ENCODE data around the gene DRC7.
"Not testable (repeated sequence)": the region's sequence is repeated elsewhere in the genome, so short reads cannot be mapped to it uniquely, and the experiment has no call there.

DRC7 gene

DNA sequence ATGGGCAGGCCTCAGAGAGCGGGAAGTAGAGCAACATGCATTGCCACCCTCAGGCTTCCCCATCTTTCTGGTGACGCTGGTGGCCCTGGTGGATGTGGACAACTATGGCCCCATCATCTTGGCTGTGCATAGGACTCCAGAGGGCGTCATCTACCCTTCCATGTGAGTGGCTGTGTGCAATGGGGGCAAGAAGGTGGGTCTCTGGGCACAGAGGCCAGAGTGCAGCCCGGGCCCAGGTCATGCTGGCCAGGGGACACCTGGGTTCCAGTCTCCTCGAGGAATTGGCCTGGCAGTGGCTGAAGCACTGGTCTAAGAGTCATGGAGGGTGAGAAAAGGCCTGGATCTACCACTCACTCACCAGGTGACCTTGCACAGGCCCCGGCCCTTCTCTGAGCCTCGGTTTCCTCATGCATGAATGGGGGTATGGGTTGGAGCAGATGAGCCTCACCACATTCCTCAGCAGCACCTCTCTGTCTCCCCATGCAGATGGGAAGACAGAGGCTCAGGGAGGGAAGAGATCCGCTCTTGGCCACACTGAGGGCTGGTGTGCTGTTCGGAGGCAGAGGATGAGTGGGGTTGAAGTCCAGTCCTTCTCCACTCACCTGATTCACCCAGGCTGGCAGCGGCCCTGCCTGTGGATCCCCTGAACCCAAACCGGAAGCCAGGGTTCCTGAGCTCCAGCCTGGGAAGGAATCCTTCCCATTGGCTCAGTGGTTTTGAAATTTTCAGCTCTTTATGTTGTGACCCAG, 33.7 kb upstream of the DRC7 start:
- DNase-seq (ENCODE audit: low read depth in 2 of 2), result no peak

DNA sequence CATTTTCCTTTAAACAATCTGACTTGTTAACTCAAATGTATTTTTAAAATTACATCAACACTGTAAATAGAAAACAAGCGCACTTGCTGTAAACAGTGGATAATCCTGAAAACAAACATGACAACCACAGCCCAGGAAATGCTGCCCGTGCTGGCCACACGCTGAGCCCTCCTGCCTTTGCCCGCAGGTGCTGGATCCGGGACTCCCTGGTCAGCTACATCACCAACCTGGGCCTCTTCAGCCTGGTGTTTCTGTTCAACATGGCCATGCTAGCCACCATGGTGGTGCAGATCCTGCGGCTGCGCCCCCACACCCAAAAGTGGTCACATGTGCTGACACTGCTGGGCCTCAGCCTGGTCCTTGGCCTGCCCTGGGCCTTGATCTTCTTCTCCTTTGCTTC, 33.1 kb upstream of the DRC7 start:
- no peak for DNase-seq (ENCODE audit: low read depth in 2 of 2)

DNA sequence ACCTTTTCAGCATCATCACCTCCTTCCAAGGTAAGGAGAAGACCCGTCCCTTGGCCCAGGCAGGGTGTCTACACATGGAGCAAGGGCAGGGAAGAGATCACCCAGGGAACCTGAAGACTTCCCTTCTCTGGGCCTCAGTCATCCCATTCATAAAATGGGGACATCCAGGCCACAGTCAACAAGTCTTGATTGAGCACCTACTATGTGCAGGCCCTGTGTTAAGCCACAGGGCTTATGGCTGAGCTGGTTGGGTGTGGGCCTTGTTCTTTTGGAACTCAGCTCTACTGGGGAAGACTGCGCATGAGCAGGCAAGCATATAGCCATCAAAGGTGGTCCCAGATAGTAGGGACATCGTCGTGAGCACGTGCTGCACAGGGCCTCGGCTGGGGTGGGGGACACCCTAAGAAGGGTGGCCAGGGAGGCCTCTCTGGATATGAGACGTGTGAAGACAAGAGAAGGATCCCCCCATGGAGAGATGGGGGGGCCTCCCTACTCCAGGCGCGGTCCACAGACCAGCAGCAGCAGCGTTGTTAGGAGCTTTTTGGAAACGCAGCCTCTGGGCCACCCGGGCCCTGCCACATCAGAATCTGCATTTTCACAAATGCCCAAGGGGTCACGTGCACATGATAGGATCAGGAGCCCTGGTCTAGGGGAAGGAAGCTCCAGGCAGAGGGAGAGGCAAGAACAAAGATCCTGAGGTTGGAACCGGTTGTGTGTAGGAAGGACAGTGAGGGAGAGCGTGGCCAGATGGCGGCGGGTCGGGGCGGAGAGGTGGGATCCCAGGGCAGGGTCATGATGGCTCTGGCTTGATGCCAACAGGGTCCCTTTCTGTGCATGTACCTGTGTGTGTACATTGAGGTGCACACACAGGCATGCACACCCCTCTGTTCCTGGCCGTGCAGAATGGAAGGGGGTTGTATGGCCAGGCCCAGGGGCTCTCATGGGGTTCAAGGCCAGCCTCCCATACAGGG, 32.4 kb upstream of the DRC7 start:
- no peak for DNase-seq (ENCODE audit: low read depth in 2 of 2)

DNA sequence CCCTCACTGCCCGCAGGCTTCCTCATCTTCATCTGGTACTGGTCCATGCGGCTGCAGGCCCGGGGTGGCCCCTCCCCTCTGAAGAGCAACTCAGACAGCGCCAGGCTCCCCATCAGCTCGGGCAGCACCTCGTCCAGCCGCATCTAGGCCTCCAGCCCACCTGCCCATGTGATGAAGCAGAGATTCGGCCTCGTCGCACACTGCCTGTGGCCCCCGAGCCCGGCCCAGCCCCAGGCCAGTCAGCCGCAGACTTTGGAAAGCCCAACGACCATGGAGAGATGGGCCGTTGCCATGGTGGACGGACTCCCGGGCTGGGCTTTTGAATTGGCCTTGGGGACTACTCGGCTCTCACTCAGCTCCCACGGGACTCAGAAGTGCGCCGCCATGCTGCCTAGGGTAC, 31.2 kb upstream of the DRC7 start:
- no peak for DNase-seq (ENCODE audit: low read depth in 2 of 2)

DNA sequence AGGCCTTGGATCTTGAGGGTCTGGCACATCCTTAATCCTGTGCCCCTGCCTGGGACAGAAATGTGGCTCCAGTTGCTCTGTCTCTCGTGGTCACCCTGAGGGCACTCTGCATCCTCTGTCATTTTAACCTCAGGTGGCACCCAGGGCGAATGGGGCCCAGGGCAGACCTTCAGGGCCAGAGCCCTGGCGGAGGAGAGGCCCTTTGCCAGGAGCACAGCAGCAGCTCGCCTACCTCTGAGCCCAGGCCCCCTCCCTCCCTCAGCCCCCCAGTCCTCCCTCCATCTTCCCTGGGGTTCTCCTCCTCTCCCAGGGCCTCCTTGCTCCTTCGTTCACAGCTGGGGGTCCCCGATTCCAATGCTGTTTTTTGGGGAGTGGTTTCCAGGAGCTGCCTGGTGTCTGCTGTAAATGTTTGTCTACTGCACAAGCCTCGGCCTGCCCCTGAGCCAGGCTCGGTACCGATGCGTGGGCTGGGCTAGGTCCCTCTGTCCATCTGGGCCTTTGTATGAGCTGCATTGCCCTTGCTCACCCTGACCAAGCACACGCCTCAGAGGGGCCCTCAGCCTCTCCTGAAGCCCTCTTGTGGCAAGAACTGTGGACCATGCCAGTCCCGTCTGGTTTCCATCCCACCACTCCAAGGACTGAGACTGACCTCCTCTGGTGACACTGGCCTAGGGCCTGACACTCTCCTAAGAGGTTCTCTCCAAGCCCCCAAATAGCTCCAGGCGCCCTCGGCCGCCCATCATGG, 30.5 kb upstream of the DRC7 start:
- DNase-seq (ENCODE audit: low read depth in 2 of 2), result no peak

DNA sequence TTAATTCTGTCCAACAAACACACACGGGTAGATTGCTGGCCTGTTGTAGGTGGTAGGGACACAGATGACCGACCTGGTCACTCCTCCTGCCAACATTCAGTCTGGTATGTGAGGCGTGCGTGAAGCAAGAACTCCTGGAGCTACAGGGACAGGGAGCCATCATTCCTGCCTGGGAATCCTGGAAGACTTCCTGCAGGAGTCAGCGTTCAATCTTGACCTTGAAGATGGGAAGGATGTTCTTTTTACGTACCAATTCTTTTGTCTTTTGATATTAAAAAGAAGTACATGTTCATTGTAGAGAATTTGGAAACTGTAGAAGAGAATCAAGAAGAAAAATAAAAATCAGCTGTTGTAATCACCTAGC, 30.0 kb upstream of the DRC7 start:
- no peak for DNase-seq (ENCODE audit: low read depth in 2 of 2)

DNA sequence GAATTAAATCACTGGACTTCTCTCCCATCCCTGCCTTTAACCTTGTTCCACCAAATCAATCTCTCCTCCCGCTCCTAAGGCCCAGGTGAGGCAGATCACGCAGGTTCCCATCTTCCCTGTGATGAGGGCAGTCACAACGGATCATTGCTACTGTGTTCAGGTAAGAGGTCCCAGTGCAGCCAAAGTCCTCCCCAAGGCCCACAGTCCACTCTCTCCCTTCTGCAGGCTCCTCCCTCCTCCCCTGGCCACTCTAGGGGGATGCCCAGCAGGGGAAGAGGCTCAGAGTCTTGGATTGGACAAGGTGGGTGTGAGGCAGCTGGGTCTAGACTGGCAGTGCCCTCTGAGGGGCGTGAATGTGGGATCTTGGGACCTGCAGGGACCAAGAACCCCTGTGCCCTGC, 29.1 kb upstream of the DRC7 start:
- DNase-seq (ENCODE audit: low read depth in 2 of 2), result no peak

DNA sequence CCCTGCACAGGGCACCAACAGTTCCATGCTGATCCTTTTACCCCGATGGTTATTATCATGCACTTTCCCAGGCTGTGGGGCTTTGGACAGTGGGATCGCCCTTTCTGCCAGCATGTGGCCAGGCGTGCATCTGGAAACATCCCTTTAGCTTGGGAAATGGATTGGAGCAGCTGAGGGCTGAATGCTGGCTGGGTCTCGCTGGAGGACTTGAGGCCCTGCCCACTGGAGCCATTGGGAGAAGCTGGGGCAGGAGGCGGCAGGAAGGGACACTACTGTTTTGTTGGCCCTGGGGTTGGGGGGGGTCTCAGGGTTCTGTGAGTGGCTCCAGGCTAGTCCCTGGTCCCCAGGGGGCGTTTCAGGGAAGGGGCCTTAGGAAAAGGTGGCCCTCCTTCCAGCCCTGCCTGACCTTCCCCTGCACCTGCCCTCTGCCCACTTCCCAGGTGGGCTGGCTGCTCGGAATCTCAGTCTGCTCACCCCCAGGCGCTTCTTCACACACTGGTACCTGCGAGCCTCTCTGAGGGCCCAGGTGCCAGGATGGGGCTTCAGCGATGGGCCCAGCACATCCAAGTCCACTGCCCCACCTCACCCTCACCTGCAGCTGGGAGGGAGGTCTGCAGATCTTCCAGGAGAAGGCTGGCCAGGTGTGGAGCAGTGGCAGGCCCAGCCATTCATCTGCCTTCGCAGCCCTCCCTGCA, 28.1 kb upstream of the DRC7 start:
- DNase-seq (ENCODE audit: low read depth in 2 of 2), result no peak

DNA sequence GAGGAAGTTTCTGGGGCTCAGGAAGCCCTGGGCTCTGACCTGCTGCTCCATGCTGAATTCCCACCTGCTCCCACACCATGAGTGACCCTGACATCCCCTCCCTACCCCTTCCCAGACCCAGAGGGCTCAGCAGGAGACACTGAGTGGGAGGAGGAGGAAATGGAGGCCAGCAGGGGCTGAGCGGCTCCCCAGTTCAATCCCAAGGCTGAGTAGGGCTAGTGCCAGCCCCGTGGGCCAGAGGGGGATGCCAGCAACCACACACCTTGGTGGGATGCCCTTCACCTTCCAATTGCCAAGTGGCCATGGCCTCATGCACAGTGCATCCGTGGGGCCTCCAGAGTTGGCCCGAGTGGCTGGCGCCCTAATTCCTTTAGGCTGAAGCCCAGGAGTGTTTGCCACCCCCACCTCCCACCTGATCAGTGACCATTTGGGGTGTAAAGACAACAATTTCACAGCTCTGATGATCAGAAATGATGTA, 27.5 kb upstream of the DRC7 start:
- no peak for DNase-seq (ENCODE audit: low read depth in 2 of 2)

DNA sequence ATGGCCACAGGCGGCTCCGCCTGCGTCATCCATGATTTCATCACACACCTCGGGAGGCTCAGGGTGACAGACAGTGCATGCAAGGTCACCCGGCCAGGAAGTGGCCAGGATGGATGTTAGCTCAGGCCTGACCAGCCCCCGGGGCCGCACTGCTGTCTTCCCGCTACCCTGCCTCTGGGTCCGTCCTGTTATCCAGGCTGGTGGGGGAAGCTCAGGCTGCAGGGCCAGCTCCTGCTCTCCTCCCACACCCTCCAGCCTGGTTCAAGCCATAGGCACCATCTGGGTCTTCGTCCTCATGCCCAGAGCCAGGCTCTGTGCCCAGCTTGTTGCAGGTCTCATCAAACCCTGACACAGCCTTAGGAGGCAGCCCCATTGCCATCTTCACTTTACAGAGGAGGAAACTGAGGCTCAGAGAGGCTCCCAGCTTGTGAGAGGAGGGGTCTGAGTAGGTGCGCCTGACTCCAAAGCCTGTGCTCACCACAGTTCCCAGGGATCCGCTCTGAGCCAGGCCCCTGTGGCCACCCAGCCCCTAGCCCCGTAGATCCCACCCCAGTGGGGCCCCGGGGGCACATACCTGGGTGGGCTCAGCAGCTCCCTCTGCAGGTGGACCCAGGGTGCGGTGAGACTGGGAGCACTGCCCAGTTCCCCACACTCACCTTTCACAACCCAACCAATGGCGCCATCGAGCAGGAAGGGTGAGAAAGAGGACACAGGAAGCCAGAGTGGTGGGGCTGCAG, 26.9 kb upstream of the DRC7 start:
- DNase-seq (ENCODE audit: low read depth in 2 of 2), result peak in 1 of 2 donors; percentile 14

DNA sequence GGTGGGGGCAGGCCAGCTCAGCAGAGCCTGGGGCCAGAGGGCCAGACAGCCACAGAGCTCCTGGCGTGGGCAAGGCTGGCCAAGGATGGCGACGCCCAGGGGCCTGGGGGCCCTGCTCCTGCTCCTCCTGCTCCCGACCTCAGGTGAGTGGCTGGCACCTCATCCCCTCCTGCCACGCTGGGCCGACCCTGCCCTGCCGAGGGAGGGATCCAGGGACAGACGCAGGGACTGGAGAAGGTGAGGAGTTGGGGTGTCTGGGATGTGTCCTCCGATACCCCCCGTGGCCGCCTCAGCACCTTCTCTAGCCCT, 26.4 kb upstream of the DRC7 start, which contains the start of gene ADGRG3:
TSS of gene ADGRG3 (plus strand) at position 44 of the 309 bp plus-strand sequence. CDS start at position 86, 42 bp downstream.
- no peak for DNase-seq (ENCODE audit: low read depth in 2 of 2)

DNA sequence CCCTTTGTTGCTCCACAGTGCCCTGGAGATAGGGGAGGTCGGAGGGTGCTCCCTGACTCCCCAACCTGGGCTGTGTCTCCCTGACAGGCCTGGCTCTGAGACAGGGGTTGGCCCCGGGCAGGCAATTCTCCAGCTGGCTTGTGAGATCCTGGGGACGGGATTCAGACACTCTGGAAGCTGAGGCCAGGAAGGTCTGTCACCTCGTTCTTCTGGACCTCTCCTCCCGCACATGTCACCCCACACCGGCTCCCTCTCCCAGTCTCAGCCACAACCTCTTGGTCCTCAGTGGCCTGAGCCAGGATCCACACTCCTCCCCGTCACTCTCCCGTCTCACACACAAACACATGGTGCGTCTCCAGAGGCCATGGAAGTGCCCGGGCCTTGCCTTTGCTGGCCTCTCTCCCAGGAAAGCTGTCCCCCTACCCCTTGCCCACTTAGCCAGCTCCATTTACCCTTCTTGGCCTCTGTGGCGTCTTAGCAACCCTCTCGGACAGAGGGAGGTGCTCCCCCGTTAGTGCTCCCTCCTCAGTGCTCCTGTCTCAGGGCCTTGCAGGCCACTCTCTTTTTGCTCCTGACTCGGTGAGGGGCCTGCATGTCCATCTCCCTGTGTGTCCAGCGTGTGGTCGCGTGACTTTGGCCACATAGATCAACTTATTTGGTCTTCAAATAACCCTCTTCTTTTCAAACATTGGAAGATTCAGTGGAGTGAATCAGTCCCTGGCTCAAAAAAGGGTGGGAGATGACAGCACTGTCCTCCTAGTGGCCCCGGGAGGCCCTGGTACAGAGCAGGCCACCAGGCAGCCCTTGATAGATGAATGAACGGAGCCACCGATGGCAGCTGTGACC, 25.8 kb upstream of the DRC7 start:
- DNase-seq (ENCODE audit: low read depth in 2 of 2), result no peak

DNA sequence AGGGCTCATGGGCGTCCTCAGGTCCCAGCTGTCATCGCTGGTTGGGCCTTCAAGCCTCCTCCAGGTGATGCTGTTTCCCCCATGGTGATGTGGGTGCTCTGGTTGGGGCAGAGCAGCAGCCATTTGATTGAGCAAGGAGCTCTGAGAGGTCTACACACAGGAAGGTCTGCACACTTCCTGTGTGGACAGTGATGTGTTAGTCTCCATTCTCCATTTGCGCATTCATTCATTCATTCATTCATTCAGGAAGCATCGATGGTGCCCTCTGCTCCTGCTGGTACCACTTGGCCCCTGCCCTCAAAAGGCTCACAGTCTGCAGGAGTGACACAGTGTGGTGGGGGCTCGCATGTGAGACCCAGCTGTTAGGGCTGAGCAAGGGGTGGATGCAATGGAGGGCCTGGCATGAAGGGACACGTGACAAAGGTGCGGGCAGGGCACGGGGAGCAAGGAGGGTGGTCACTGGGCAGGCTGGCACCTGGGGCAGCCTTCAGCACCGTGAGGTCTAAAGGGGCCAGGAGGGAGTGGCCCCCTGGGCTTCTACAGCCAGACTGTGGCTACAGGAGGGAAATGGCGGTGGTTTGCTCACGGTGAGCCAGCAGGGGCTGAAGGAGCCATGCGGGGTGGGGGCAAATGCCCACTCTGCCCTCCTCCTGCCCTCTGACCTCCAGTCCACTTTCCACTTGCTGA, 25.0 kb upstream of the DRC7 start:
- no peak for DNase-seq (ENCODE audit: low read depth in 2 of 2)

DNA sequence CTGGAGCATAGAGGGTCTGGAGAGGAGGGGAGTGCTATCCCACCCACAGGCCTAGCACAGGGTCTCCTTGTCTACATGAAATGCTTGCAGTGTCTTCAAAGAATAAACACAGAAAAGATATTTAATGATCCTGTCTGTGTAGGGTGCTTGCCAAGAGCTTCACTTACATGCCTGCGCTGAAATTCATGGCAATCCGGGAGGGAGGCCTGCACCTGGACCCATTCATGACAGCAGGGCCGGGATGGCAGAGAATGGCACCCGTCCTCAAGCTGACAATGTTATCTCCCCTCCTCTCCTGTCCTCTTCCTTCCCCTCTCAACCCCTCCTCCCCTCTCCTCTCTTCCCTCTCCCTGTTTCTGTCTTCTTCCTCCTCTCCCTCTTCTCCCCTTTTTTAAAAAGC, 24.4 kb upstream of the DRC7 start:
- DNase-seq (ENCODE audit: low read depth in 2 of 2), result no peak

DNA sequence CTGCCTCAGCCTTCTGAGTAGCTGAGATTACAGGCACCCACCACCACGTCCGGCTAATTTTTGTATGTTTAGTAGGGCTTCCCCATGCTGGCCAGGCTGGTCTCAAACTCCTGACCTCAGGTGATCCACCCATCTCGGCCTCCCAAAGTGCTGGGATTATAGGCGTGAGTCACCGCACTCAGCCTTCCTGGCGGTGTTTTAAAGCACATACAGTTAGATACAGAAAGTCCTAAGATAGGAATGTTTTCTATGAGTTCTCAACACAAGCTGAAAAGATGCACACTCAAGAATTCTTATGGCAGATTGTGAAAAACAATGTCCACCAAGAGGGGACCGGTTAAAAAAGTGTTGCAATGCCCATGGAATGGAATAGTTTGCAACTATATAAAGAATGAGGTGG, 23.2 kb upstream of the DRC7 start:
- not testable (repeated sequence) for DNase-seq (ENCODE audit: low read depth in 2 of 2)

DNA sequence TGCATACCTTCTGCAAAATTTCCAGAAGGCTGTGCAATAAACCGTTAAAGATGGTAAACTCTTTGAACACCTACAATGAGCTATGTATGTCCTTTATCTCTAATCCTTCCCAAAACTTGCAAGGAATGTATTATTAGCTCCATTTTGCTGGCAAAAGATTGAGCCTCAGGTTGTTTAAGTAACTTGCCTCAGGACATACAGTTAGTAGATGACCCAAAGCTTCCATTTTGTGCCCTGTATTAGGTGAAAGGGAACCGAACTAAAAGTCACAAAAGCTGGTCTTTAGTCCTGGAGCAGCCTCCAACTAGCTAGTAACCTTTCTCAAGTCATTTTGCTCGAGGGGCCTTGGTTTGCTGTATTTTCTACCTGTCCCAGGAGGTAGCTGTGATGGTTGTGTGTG, 22.2 kb upstream of the DRC7 start:
- no peak for DNase-seq (ENCODE audit: low read depth in 2 of 2)

DNA sequence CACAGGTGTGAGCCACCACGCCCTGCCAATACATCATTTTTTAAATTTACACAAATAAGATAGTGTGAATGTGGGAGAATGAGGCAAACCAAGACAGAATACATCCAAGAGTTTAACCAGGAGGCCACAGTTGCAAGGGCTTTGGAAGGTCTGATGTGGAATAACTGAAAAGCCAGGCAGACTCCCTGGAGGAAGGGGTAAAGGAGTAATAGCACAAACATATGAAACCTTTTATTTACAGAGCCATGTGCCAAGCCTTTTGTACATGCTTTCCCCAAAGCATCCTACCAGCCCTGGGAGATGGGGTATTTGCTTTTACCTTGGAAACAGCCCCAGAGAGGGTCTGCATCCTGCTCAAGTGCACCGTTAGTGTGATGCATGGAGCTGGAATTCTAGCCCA, 21.8 kb upstream of the DRC7 start:
- no peak for DNase-seq (ENCODE audit: low read depth in 2 of 2)

DNA sequence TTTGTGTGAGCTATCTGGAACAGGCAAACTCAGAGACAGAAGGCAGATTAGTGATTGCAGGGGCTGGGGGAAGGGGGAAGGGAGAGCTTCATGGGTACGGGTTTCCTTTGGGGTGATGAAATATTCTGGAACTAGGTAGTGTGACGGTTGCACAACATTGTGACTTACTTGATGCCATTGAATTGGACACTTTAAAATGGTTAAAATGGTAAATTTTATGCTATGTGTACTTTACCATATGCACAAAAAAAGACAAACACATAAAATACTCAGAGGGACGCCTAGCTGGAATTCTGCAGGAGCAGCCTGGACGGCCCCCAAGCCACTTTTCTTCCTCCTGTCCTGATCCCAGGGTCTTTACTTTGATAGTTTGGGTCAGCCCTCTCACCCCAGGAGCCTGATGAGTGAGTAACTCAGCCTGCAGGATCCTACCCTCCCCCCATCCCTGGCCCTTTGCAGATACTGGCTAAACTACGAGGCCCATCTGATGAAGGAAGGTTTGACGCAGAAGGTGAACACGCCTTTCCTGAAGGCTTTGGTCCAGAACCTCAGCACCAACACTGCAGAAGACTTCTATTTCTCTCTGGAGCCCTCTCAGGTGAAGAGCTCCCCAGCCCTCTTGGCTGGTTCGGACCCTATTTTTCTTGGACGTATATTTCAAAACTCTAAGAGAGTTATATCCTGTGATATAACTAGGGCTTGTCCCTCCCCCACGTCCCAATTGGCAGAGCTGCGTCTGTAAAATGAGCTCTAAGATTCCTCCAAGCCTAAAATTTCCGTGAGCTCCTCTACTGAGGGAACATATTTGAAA, 18.7 kb upstream of the DRC7 start:
- DNase-seq (ENCODE audit: low read depth in 2 of 2), result no peak

Measured in stimulated activated CD8-positive, alpha-beta memory T cell treated with anti-CD3 and anti-CD28 coated beads, Interleukin-7, amount 100 ng/mL, for 1 hour (primary cell).